Kidney epithelial cell (primary cell): ENCODE results near the gene ZBP1. TPM values are rescaled to one million over a fixed set of nuclear protein-coding genes. Genes with fewer than 3 reads are reported as not detected.

Experiments used
- DNase-seq: peaks from one replicate; pipeline ENCODE4 v3.0.0-alpha.2; 2010; ENCODE audit warnings: low read depth
- H3K27me3 ChIP-seq: 2 replicates; pipeline ENCODE4 v1.6.0; 2011; ENCODE audit warnings: low read length; ENCODE audit not compliant: control insufficient read depth, insufficient read depth
- H3K36me3 ChIP-seq: 2 replicates; pipeline ENCODE4 v1.5.1; 2011; ENCODE audit warnings: low read length; ENCODE audit not compliant: control insufficient read depth, insufficient read depth
- H3K4me3 ChIP-seq: 2 replicates; pipeline ENCODE4 v1.5.1; 2011; ENCODE audit warnings: low read depth, mild to moderate bottlenecking, control low read depth, low read length
- CTCF ChIP-seq: IDR thresholded peaks from 2 replicates; pipeline ENCODE4 v1.5.1; 2011; ENCODE audit warnings: mild to moderate bottlenecking, moderate library complexity, low read length, control low read depth, inconsistent platforms; ENCODE audit not compliant: insufficient read depth, poor library complexity, severe bottlenecking
- total RNA-seq: library from RNA; depleted of rRNA; stranded (reverse); fragments of >200 nt; gene quantifications from 2 replicates; pipeline ENCODE4 v1.2.3, GENCODE V29; 2015

The ZBP1 gene
- total RNA-seq = 0.07 TPM in 1 of 2 replicates, not detected in the other

GRCh38 chr20:57620274-57620990, at the start of gene ZBP1:
Gene ZBP1, minus strand, starts transcription at chr20:57620426. Its CDS starts 131 bp downstream, at chr20:57620295.
- DNase-seq = no peak
- Histone ChIP-seq H3K4me3 (no peak within 1 kb of the TSS), H3K36me3 (no peaks in the 10 kb centered on the region), H3K27me3 (peaks cover 10% of the 10 kb centered on the region)
- TF ChIP-seq CTCF = no peak

GRCh38 chr20:57669632-57670031, 49.4 kb upstream of the ZBP1 start:
- TF ChIP-seq CTCF = no peak
- Histone ChIP-seq H3K27me3 (no peaks in the 10 kb centered on the region), H3K4me3 (no peak overlapping the region), H3K36me3 (no peaks in the 10 kb centered on the region)
- no peak for DNase-seq

GRCh38 chr20:57667924-57668782, 47.9 kb upstream of the ZBP1 start:
- H3K36me3 ChIP-seq = no peaks in the 10 kb centered on the region
- no peaks in the 10 kb centered on the region for H3K27me3 ChIP-seq
- H3K4me3 ChIP-seq = no peak overlapping the region
- DNase-seq = no peak
- no peak for TF ChIP-seq CTCF

- no peak for TF ChIP-seq CTCF
- Histone ChIP-seq H3K4me3 (no peak overlapping the region), H3K27me3 (no peaks in the 10 kb centered on the region), H3K36me3 (no peaks in the 10 kb centered on the region)
- no peak for DNase-seq
Observed at GRCh38 chr20:57667388-57667787, 47.2 kb upstream of the ZBP1 start.

- Histone ChIP-seq H3K4me3 (no peak overlapping the region), H3K27me3 (no peaks in the 10 kb centered on the region), H3K36me3 (no peaks in the 10 kb centered on the region)
- TF ChIP-seq CTCF = no peak
- no peak for DNase-seq
Observed at GRCh38 chr20:57666834-57667157, 46.6 kb upstream of the ZBP1 start.
